A673 (cell line): Measurements from ENCODE around the gene TBC1D22A.

ENCODE experiments used
- CTCF ChIP-seq: fragments of 300-800, 200-600 bp; sonication (generic); conservative IDR thresholded peaks from 2 replicates; pipeline ENCODE4 v1.5.1; 2017; ENCODE audit warnings: low read depth, mild to moderate bottlenecking, antibody characterized with exemption, low read length, moderate library complexity, mixed read lengths
- EZH2 ChIP-seq: fragments of 200-600 bp; sonication (generic); IDR thresholded peaks from 2 replicates; pipeline ENCODE4 v1.6.1; 2017; ENCODE audit warnings: borderline replicate concordance, low read depth, mild to moderate bottlenecking, mixed read lengths, antibody characterized with exemption, low read length; ENCODE audit not compliant: poor library complexity, severe bottlenecking

- no peak for TF ChIP-seq CTCF
- no peak for TF ChIP-seq EZH2
Observed at GRCh38 chr22:46853191-46853590, 90.7 kb downstream of the TBC1D22A start.
